Epidermal melanocyte (primary cell): ENCODE measurements around the gene CCDC106.

Experiments used
- DNase-seq: peaks from one replicate; pipeline ENCODE4 v3.0.0; 2011; ENCODE audit warnings: low spot score; ENCODE audit not compliant: insufficient read length

CCDC106 gene

GRCh38 chr19:55681131-55682092 is 33.4 kb downstream of the CCDC106 start:
- DNase-seq: no peak

GRCh38 chr19:55683449-55684261 is 35.6 kb downstream of the CCDC106 start:
- DNase-seq: no peak

- DNase-seq: no peak
Observed at GRCh38 chr19:55684946-55685681, 37.1 kb downstream of the CCDC106 start.

- no peak for DNase-seq
Observed at GRCh38 chr19:55685776-55686175, 37.8 kb downstream of the CCDC106 start.

GRCh38 chr19:55686311-55687050 is 38.5 kb downstream of the CCDC106 start:
- no peak for DNase-seq

- DNase-seq: no peak
Observed at GRCh38 chr19:55687281-55688201, 39.5 kb downstream of the CCDC106 start.

GRCh38 chr19:55688422-55689218 is 40.6 kb downstream of the CCDC106 start:
- DNase-seq: no peak

- no peak for DNase-seq
Observed at GRCh38 chr19:55689411-55690108, 41.5 kb downstream of the CCDC106 start.

GRCh38 chr19:55690109-55690768 is 42.2 kb downstream of the CCDC106 start:
- no peak for DNase-seq

- DNase-seq: no peak
Observed at GRCh38 chr19:55690769-55691545, 42.9 kb downstream of the CCDC106 start.

- DNase-seq: no peak
Observed at GRCh38 chr19:55691561-55692481, 43.8 kb downstream of the CCDC106 start.

- no peak for DNase-seq
Observed at GRCh38 chr19:55692681-55693081, 44.7 kb downstream of the CCDC106 start.

- DNase-seq: no peak
Observed at GRCh38 chr19:55693336-55693974, 45.4 kb downstream of the CCDC106 start.

GRCh38 chr19:55694241-55694655 is 46.2 kb downstream of the CCDC106 start:
- no peak for DNase-seq
